RWPE1 (cell line): Measurements from ENCODE around the gene CACNA2D4.

Source experiments
- CTCF ChIA-PET: fragments of 350-600 bp; sonication (Branson Sonifier 250); formaldehyde crosslinking; extraction: SDS; loops from one replicate; lab custom pipeline; 2021; lab: Yijun Ruan, JAX
- POLR2A ChIA-PET: fragments of 400-600 bp; formaldehyde crosslinking; extraction: SDS; loops from one replicate; lab custom pipeline; 2020; ENCODE audit warnings: antibody characterized with exemption; ENCODE audit not compliant: low non-redundant PET; lab: Yijun Ruan, JAX
- DNase-seq: peaks from one replicate; pipeline ENCODE4 v3.0.0; 2012; ENCODE audit warnings: low spot score
- H3K27ac ChIP-seq: fragments of 450-650 bp; 2 replicates; pipeline ENCODE4 v1.5.1; 2017
- TF ChIP-seq, protein P1 (sequence below): fragments of 450-650 bp; conservative IDR thresholded peaks from 2 replicates; pipeline ENCODE4 v1.5.1; 2017; ENCODE audit warnings: low read depth, mild to moderate bottlenecking

CACNA2D4 gene

DNA sequence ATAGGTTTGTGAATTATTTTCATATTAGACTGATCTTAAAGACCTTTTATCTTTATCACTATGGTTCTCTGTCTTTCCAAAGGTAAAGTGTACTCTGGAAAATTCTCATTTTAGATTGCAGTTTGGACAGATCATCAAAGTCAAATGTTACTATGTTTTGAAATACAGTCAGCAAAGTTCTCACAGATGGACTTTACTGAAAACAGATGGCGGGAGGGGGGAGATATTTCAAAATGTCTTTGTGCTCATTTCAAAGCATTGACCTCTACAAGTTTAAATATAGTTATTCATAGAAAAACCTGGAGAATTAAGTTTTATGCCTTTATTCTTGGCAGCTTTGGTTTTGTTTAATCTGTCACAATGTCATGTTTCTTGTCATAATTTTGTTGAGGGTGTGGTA, 149.8 kb downstream of the CACNA2D4 start:
- TF ChIP-seq, protein P1, sequence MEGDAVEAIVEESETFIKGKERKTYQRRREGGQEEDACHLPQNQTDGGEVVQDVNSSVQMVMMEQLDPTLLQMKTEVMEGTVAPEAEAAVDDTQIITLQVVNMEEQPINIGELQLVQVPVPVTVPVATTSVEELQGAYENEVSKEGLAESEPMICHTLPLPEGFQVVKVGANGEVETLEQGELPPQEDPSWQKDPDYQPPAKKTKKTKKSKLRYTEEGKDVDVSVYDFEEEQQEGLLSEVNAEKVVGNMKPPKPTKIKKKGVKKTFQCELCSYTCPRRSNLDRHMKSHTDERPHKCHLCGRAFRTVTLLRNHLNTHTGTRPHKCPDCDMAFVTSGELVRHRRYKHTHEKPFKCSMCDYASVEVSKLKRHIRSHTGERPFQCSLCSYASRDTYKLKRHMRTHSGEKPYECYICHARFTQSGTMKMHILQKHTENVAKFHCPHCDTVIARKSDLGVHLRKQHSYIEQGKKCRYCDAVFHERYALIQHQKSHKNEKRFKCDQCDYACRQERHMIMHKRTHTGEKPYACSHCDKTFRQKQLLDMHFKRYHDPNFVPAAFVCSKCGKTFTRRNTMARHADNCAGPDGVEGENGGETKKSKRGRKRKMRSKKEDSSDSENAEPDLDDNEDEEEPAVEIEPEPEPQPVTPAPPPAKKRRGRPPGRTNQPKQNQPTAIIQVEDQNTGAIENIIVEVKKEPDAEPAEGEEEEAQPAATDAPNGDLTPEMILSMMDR = no peak
- DNase-seq = no peak
- ChIA-PET CTCF (interaction anchor here (0.6 to 1.1 kb wide), 2 partner anchors 8 to 49 kb away, joined by 3 read pairs; no protein-coding TSS in a partner anchor), POLR2A (no interaction called here)
- no peak overlapping the region for H3K27ac ChIP-seq

- ChIA-PET CTCF (interaction anchor here (0.6 to 1.1 kb wide), 2 partner anchors 9 to 138 kb away, joined by 3 to 6 read pairs; partner anchors contain the start of gene WNT5B), POLR2A (no interaction called here)
- no peak overlapping the region for H3K27ac ChIP-seq
- DNase-seq = no peak
- TF ChIP-seq, protein P1 = no peak
Measured at GRCh38 chr12:1767407-1768090, 150.9 kb downstream of the CACNA2D4 start.

DNA sequence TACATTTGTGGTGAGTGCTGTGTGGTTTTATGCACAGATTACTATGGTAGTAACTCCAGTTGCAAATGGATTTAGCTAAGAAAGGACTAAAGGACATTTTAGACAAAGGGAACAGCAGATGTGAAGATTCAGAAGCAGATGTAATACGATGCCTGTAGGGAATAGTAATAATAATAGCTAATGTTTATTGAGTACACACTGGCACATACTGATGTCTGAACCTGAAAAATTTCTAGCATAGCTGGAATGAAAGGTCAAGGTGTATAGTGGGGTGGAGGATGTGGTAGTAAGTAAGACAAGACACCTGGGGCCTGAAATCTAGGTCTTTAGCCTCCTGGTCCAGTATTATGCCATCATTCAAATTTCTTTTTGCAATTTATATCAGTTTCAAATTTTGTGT, 152.3 kb downstream of the CACNA2D4 start:
- ChIA-PET CTCF (interaction anchor here (0.5 to 0.6 kb wide), 2 partner anchors 136 to 186 kb away, joined by 3 read pairs; no protein-coding TSS in a partner anchor), POLR2A (no interaction called here)
- no peak for DNase-seq
- TF ChIP-seq, protein P1 = no peak
- H3K27ac ChIP-seq = no peak overlapping the region

DNA sequence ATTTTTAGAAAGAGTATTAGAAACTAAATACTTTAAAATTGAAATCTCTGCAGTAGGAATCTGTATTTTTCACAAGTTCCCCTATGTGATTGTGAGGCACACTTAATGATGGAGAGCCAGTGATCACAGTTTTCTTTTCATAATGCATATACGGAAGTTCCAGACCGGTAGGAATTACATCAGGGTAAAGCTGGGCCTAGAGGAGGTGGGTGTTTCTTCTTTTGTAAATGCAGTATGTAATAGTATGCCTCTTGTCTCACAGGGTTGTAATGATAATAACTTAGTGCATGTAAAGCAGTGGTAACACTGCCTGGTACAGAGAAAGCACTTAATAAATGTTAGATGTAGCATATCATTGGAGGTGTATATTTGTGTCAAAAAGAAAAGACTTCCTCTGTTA, 155.3 kb downstream of the CACNA2D4 start:
- ChIA-PET CTCF (interaction anchor here (0.6 kb wide), 1 partner anchor 111 kb away, joined by 4 read pairs; no protein-coding TSS in a partner anchor), POLR2A (no interaction called here)
- no peak for DNase-seq
- H3K27ac ChIP-seq = no peak overlapping the region
- TF ChIP-seq, protein P1 = no peak

DNA sequence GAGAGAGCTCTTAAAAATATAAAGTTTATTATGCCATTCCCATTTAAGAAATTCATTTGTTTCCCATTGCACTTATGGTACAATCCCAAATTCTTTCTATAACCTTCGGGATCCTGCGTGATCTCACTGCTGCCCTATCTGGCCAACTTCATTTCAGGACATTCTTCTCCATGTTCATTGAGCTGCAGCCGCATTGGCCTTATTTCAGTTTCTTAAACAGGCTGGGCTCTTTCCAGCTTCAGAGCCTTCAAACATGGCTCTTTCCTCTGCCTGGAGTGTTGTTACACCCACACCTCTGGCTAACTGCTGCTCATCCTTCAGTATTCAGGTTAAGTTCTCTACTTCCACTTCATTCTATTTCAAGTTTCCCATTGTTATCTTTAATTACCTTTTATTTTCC, 156.6 kb downstream of the CACNA2D4 start:
- ChIA-PET CTCF (interaction anchor here (0.9 kb wide), 1 partner anchor 10 kb away, joined by 3 read pairs; no protein-coding TSS in a partner anchor), POLR2A (no interaction called here)
- no peak overlapping the region for H3K27ac ChIP-seq
- TF ChIP-seq, protein P1 = no peak
- DNase-seq = no peak

DNA sequence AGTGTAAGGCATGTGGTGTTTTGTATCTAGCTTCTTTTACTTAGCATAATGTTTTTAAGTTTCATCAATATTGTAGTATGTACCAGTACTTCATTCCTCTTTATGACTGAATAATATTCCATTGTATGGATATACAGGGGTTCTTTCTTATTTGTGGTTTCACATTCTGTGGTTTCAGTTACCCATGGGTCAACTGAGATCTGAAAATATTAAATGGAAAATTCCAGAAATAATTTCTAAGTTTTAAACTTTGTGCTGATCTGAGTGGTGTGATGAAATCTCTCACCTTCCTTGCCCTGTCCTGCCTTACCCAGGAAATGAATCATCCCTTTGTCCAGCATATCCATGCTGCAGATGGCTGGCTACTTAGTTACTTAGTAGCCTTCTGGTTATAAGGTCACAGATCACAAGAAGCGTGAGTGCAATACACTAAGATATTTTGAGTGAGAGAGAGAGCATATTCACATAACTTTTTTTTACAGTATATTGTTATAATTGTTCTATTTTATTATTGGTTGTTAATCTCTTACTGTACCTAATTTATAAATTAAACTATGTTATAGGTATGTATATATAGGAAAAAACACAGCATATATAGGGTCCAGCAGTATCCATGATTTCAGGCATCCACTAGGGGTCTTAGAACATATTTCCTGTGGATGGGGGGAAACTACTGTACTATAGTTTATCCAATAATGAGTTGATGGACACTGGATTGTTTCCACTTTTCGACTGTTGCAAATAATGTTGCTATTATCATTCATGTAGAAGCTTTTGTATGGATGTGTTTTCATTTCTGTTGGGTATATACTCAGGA, 157.7 kb downstream of the CACNA2D4 start:
- no peak overlapping the region for H3K27ac ChIP-seq
- TF ChIP-seq, protein P1 = no peak
- peak; percentile 12 for DNase-seq
- ChIA-PET POLR2A (no interaction called here), CTCF (interaction anchor here (0.9 kb wide), 1 partner anchor 9 kb away, joined by 3 read pairs; no protein-coding TSS in a partner anchor)
